Panc1 (cell line): ENCODE data around the gene APBB2.

Source experiments
- CTCF ChIP-seq: fragments of 450-650 bp; IDR thresholded peaks from 2 replicates; pipeline ENCODE4 v1.5.1; 2017; ENCODE audit warnings: mild to moderate bottlenecking
- POLR2AphosphoS5 ChIP-seq: IDR thresholded peaks from 2 replicates; pipeline ENCODE4 v1.6.1; 2012; ENCODE audit warnings: mild to moderate bottlenecking, low read depth, low read length, moderate library complexity
- REST ChIP-seq, 2 experiments: IDR thresholded peaks; 2 replicates each; pipeline ENCODE4 v1.6.1; 2011 to 2012; ENCODE audit warnings: low read depth in 2 of 2, control low read depth in 1 of 2, low read length in 1 of 2, mild to moderate bottlenecking in 1 of 2, moderate library complexity in 1 of 2; ENCODE audit not compliant: insufficient read depth in 1 of 2
- SIN3A ChIP-seq: IDR thresholded peaks from 2 replicates; pipeline ENCODE4 v1.6.1; 2012; ENCODE audit warnings: low read depth, mild to moderate bottlenecking, low read length, moderate library complexity, borderline replicate concordance; ENCODE audit not compliant: insufficient read depth
- TCF7L2 ChIP-seq: IDR thresholded peaks from 2 replicates; pipeline ENCODE4 v1.6.1; 2011; ENCODE audit warnings: mild to moderate bottlenecking, low read depth, low read length, inconsistent platforms

GRCh38 chr4:41236032-41236431, 21.7 kb upstream of the APBB2 start:
- TF ChIP-seq POLR2AphosphoS5, result no peak
- no peak for TF ChIP-seq CTCF
- no peak for TF ChIP-seq SIN3A
- TF ChIP-seq REST (IDR thresholded peaks at IDR 0.05; ENCODE audit: insufficient read depth in 1 of 2, low read depth in 2 of 2, low read length in 1 of 2), result no peak
- TF ChIP-seq TCF7L2, result no peak
